ENCODE data around the gene HPN.
A peak's percentile ranks its signal among the peaks of the same experiment; 100 is the strongest.

GRCh38 chr19:35114353-35115176 lies 73.0 kb downstream of the HPN start:
- TF ChIP-seq CTCF (IDR thresholded peaks at IDR 0.05) (peak; percentile 89 to 98 (median 94)), POLR2A (IDR thresholded peaks at IDR 0.05) (no peak)

Data from uterus (tissue), 2 donors.